Stimulated activated CD4-positive, alpha-beta T cell treated with anti-CD3 and anti-CD28 coated beads, Interleukin-2, amount 100 ng/mL, for 24 hours (primary cell): ENCODE data around the gene CHD2.

ENCODE experiments used
- DNase-seq, 2 donors: peaks; one replicate each; pipeline ENCODE4 v3.0.0-alpha.2; 2020

Gene CHD2

GRCh38 chr15:92963794-92964193 is 63.7 kb downstream of the CHD2 start:
- DNase-seq, result no peak

- DNase-seq, result no peak
Observed at GRCh38 chr15:92968926-92969651, 69.0 kb downstream of the CHD2 start.

- no peak for DNase-seq
Observed at GRCh38 chr15:92970656-92971055, 70.5 kb downstream of the CHD2 start.

GRCh38 chr15:92971081-92971480 is 71.0 kb downstream of the CHD2 start:
- DNase-seq, result no peak

GRCh38 chr15:92971713-92972112 is 71.6 kb downstream of the CHD2 start:
- no peak for DNase-seq

GRCh38 chr15:92974183-92974915 is 74.2 kb downstream of the CHD2 start:
- no peak for DNase-seq

GRCh38 chr15:92979011-92979701 is 79.0 kb downstream of the CHD2 start:
- no peak for DNase-seq

- no peak for DNase-seq
Observed at GRCh38 chr15:92981333-92981732, 81.2 kb downstream of the CHD2 start.

- DNase-seq, result no peak
Observed at GRCh38 chr15:92984161-92984560, 84.0 kb downstream of the CHD2 start.

GRCh38 chr15:92989470-92989869 is 89.3 kb downstream of the CHD2 start:
- no peak for DNase-seq

- DNase-seq, result no peak
Observed at GRCh38 chr15:92990031-92990430, 89.9 kb downstream of the CHD2 start.

GRCh38 chr15:92992720-92993119 is 92.6 kb downstream of the CHD2 start:
- DNase-seq, result no peak

GRCh38 chr15:92997821-92998220 is 97.7 kb downstream of the CHD2 start:
- no peak for DNase-seq

GRCh38 chr15:93001156-93001555 is 101.0 kb downstream of the CHD2 start:
- no peak for DNase-seq

- DNase-seq, result no peak
Observed at GRCh38 chr15:93001881-93002280, 101.8 kb downstream of the CHD2 start.

- no peak for DNase-seq
Observed at GRCh38 chr15:93005133-93005532, 105.0 kb downstream of the CHD2 start.

- no peak for DNase-seq
Observed at GRCh38 chr15:93007994-93008393, 107.9 kb downstream of the CHD2 start.

- DNase-seq, result no peak
Observed at GRCh38 chr15:93012786-93013185, 112.7 kb downstream of the CHD2 start.

GRCh38 chr15:93017526-93017925 is 117.4 kb downstream of the CHD2 start:
- no peak for DNase-seq

- DNase-seq, result no peak
Observed at GRCh38 chr15:93018574-93018973, 118.5 kb downstream of the CHD2 start.

GRCh38 chr15:93019090-93019489 is 119.0 kb downstream of the CHD2 start:
- DNase-seq, result no peak

- DNase-seq, result no peak
Observed at GRCh38 chr15:93019971-93020370, 119.8 kb downstream of the CHD2 start.

- DNase-seq, result no peak
Observed at GRCh38 chr15:93020976-93021772, 121.0 kb downstream of the CHD2 start.
